Stimulated activated CD4-positive, alpha-beta T cell treated with anti-CD3 and anti-CD28 coated beads, Interleukin-12 subunit alpha, Interleukin-12 subunit beta, amount 100 ng/mL, for 4 hours (primary cell): ENCODE data around the gene IL34.
"Not testable (repeated sequence)": the region's sequence is repeated elsewhere in the genome, so short reads cannot be mapped to it uniquely, and the experiment has no call there.

Experiments
- DNase-seq: peaks from one replicate; pipeline ENCODE4 v3.0.0-alpha.2; 2020

Gene IL34

DNA sequence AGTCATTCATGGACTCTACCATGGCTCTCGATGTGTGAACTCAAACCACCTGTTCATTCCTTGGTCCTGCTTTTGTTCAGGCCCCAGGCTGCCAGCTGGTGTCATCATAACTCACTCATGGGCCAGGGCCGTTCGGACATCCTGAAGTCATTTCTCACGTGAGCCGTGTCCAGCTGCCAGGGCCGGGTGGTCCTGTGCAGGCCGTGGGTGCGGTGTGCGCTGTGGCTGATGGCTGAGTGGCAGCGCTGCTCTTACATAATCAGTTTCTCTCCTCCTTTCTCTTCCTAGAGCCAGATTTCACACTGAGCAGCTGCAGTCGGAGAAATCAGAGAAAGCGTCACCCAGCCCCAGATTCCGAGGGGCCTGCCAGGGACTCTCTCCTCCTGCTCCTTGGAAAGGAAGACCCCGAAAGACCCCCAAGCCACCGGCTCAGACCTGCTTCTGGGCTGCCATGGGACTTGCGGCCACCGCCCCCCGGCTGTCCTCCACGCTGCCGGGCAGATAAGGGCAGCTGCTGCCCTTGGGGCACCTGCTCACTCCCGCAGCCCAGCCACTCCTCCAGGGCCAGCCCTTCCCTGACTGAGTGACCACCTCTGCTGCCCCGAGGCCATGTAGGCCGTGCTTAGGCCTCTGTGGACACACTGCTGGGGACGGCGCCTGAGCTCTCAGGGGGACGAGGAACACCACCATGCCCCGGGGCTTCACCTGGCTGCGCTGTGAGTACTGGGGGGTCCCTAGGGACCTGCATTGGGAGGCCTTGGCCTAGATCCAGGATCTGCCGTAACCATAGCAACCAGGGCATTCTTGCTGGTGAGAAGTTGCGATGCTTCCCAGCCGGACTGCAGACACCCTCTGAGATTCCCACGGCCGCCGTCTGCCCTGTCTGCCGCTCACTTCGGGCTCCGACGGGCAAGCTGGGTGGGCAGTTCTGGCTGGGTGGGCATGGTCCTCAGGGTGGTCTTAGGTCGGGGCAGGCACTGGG lies at the start of gene IL34:
TSS of gene IL34 (plus strand) at position 300 of the 982 bp plus-strand sequence. CDS start at position 689, 389 bp downstream.
- DNase-seq: no peak

DNA sequence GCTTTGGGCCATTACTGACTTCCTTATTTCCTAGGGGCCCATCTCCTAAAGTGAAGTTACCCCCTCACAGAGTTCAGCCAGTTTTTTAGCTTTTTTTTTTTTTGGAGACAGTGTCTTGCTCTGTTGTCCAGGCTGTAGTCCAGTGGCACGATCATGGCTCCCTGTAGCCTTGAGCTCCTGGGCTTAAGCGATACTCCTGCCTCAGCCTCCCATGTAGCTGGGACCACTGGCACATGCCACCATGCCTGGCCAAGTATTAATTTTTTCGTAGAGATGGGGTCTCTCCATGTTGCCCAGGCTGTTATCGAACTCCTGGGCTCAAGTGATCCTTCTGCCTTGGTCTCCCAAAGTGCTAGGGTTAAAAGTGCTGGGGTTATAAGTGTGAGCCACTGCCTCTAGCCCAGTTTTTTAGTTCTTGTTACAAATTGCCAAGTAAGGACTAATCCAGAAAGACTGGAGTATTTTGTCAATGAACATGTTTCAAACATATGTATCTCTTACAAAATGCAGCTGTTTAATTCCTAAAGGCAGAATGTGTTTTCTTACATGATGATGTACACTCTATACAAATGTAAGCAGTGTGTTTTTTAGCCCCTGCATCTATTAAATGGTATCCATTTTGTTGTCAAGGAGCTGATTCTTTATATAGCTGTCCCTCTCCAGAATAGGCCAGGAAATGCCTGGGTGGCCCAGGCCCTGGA lies 49.1 kb upstream of the IL34 start:
- DNase-seq: no peak

DNA sequence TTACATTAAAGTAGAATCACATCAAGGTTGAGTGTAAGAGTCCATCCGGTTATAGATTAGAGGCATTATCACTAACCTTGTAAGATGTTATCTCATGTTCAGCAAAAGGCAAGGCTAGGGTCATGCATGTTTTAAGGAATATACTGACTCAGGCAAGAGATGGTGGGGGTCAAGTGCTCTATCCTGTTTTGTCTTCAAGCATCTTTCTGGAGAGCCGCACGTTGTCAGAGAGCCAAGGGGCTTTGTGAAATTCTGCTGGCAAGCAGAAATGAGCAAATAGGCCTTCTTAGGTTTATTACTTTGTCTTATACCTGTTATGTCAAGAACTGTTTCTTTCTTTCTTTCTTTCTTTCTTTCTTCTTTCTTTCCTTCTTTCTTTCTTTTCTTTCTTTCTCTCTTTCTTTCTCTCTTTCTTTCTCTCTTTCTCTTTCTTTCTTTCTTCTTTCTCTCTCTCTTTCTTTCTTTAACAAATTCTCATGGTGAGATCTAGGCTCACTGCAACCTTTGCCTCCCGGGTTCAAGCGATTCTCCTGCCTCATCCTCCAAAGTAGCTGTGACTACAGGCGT lies 47.3 kb upstream of the IL34 start:
- DNase-seq: no peak

DNA sequence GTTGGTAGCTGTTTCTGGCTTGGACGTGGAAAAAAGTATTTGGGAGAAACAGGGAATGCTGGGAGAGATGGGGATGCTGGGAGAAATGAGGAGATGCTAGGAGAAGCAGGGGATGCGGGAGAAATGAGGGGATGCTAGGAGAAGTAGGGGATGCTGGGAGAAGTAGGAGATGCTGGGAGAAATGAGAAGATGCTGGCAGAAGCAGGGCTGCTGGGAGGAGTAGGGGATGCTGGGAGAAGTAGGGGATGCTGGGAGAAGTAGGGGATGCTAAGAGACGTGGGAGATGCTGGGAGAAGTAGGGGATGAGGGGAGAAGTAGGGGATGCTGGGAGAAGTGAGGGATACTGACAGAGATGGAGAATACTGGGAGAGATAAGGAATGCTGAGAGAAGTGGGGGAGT lies 45.6 kb upstream of the IL34 start:
- DNase-seq: no peak

DNA sequence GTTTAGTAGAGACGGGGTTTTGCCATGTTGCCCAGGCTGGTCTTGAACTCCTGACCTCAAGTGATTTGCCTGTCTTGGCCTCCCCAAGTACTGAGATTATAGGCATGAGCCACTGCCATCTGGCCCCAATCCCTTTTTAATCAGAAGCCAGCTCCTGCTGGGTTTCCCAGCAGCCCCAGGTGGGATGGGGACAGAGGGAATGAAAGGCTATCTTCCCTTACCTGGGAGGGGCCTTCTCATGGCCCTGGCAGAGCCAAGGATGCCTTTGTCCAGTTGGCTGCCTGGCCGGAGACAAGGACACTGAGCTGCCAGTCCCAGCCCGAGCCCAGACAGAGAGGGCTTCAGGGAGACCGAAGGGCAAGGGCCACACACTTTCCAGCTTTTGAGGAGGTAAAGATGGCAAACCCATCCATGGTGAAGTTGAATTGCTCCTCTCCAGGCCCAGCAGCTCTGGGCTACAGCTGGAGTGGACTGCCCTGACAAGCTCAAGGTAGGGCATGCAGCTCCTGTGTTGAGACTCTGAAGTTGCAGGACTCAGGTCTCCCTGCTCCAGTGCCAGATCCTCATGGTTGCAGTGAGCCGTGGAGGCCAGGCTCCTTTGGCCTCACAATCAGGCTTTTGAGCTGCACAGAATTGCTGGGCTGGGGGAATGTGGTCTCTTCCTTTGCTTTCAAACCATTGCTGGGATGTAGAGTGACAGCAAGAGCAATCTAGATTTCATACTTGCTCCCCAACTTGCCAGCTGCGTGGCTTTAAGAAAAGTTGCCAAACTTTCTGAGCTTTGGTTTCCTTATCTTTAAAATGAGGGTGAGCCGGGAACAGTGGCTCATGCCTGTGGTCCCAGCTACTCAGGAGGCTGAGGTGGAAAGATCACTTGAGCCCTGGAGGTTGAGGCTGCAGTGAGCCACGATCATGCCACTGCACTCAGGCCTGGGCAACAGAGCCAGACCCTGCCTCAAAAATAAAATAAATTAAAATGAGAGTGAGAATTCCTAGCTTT lies 44.5 kb upstream of the IL34 start:
- no peak for DNase-seq

DNA sequence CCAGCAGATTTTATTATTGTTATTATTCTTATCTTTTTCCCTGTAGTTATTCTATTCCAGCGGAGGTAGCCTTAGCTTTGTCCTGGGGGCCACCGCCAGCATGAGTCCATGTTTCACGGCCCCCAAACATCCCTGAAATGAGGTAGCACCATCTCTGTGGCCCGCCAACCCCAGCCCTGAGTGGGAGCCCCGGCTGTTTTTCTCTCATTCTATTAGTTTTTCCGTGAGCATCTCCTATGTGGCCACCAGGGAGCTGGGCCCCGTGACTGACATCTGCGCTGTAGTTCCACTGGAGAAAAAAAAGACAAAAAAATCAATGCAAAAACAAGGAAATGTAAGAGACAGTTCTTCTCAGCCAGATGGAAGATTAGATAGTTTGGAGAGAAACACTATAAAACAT lies 43.5 kb upstream of the IL34 start:
- DNase-seq: no peak

DNA sequence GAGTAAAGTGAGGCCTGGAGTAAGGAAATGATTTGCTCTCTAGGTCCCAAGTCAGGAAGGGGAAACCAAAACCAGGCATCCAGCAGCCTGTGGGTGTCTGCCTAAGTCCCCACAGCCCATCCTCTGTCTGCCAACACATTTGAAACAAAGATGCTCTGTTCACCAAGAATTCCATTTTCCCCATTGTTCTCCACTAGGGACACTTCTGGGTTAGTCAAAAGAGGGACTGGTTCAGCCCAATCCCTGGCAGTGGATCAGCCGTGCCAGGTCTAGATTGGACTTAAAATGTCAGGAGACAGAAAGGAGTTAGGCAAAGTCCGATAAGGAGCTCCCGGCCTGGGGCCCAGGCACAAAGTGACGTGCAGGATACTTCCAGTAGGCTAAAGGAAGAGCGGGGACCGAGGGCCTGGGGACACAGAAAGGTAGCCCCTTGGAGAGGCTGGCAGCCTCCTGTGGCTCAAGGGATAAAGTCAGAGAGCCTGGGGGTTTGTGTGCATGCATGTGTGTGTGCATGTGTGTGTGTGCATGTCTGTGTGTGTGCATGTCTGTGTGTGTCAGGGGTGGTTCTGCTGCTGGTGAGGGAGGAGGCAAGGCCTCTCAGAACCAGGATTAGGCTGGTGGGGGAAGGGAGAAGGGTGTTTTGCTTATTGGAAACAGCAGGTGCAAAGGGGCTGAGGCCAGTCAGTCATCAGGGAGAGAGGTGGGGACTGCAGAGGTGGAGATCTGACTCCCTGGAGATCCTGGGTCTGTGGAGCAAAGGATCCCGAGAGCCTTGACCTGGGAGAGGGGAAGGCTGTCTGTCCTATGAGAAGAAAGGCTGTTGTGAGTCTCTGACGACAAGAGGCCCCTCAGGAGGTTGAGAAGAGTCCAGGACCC lies 41.7 kb upstream of the IL34 start:
- DNase-seq: no peak

DNA sequence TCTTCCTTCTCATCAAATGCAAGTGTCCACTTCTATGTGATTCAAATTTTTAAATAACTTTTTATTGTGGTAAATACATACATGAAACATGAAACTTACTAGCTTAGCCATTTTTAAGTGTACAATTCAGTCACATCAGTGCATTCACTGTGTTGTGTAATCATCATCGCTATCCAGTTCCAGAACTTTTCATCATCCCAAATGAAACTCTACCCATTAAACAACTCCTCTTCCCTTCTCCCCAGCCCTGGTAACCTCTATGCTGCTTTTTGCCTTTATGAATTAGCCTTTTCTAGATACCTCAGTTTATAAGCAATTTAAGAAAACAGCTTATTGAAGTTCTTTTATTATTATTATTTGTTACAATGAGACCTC lies 41.1 kb upstream of the IL34 start:
- DNase-seq: no peak

DNA sequence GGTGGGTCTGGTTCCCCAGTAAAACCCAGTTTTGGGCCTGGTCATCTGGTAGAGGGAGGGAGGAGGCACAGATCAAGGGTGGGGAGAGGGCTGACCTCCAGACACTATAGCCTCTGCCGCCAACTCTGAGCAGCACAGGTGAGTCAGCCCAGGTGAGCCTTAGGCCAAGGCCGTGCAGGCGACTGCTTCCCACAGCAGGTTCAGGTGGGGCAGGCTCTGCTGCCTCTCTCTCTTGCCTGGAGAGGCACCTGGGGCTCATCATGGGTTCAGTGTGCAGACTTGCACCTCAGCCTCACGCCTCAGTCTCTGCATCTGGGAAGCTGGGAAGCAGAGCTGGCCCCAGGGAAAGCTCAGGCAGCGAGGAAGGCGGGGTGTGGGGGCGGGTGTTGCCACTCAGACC lies 37.8 kb upstream of the IL34 start:
- DNase-seq: no peak

DNA sequence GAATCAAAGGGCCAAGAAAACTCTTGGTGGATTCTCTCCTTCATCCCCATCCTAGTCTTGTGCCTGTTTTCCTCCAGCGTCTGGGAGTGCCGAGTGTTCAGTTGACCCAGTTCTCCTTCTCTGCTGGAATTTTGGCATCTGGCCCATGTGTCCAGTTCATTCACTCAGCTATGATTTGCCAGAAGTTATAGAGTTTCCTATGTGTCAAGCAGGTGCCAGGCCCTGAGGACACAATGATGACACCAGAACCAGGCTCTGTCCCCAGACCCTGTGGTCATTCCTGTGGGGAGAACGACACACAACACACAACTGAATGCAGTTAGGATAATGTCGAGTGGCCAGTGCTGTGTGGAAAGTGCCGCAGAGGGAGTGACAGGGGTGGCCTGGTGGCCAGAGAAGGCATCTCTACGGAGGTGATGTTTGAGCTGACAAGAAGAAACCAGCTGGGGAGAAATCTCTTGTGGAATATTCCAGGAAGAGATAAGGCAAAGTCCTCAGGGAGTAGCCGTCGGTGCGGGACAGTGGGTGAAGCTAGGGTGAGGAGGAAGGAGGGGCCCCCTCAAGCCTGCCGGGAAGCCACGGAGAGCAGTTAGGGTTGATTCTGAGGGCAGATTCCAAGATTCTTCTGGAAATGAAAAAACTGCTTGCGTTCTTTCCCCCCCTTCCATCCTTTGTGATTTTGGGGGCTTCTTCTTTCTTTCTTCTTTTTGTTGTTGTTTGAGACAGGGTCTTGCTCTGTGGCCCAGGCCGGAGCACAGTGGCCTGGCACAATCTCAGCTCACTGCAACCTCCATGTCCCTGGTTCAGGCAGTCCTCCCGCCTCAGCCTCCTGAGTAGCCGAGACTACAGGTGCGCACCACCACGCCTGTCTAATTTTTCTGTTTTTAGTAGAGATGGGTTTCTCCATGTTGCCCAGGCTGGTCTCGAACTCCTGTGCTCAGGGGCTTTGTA lies 35.8 kb upstream of the IL34 start:
- no peak for DNase-seq

DNA sequence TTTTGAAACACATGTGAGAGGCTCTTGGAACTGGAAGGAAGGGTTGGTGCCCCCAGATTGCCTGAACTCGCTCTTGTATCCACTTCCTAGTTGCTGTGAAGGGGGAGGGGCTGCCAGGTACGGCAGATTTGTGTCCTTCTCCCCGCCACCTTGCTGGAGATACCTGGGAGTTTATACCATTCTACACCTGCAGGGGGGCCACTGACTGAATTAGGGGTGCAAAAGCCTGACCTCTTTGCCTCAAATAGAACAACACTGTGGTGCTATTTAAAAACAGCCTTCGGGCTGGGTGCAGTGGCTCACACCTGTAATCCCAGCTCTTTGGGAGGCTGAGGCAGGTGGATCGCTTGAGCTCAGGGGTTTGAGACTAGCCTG lies 35.1 kb upstream of the IL34 start:
- no peak for DNase-seq

DNA sequence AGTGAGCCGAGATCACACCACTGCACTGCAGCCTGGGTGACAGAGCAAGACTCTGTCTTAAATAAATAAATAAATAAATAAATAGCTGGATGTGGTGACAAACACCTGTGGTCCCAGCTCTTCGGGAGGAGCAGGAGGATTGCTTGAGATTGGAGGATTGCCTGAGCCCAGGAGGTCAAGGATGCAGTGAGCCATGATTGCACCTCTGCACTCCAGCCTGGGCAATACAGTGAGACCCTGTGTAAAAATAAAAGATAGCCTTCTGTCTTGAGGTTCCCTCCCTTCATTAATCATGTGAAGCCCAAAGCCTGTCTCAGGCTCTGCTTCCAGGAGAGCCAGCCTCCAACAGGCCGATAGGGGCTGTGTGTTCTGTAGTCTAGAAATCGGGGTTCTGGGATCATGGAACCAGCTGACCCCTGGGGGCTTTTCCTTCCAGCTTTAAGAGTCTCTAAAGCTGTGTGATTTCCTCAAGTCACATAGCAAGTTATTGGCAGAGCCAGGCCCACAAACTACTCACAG lies 34.5 kb upstream of the IL34 start:
- no peak for DNase-seq

DNA sequence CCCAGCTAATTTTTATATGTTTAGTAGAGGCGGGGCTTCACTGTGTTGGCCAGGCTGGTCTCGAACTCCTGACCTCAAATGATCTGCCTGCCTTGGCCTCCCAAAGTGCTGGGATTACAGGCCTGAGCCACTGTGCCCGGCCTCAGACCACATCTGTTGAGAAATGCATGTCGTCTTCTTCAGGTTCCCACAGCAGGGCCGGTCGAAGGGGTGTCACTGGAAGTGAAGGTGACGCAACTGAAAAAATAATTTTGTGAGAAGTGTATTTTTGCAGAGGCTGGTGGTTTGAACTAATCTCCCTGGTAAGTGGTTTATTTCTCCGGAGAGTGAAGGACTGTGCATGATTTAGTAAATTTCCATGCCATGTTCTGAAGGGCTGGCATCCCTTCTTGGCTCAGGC lies 33.4 kb upstream of the IL34 start:
- DNase-seq: no peak

DNA sequence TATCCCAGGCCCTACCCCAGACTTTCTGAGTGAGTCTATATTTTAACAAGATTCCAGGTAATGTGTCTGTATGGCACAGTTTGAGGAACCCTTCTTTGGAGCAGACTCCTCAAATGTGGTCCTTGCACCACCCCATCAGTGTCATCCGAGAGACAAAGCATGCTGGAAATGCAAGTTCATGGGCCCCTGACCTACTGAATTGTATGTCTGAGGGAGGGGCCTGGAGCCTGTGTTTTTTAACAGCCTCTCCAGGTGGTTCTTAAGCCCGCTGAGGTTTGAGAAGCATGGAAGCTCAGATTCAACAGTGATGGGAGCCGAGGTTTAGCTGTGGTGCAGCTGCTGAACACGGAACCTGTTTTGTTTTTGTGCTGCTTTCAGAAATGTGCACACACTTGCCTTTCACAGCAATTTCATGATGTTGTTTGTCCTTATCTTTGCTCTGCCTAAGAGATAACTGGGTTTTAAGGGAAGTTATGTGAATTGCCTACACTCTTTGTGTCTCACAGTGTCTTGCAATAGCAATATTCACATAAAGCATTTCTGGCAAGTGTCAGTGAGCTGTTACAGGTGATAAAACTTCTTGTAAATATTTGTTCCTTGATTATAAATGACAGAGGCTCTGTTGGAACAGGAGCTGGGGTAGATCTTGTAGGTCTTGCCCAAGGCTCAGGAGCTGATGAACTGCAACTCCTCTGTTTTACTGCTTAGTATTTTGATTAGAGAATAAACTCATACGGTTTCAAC lies 32.0 kb upstream of the IL34 start:
- no peak for DNase-seq

DNA sequence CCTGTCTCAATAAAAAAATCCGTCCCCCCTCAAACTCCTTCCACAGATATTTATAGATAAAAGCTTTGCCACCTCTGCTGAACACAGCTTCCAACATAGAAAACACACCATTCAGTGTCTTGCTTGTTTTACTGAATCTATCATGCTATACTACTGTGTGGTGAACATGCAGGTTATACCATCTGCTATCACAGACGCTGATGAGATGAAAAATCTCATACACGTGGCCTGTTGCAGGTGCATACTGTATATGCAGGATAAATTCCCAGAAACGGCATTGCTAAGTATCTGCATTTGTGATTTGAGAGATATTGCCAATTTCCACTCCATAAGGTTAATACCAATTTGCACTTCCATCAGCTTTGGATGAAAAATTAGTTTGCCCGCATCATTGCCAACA lies 30.4 kb upstream of the IL34 start:
- no peak for DNase-seq

DNA sequence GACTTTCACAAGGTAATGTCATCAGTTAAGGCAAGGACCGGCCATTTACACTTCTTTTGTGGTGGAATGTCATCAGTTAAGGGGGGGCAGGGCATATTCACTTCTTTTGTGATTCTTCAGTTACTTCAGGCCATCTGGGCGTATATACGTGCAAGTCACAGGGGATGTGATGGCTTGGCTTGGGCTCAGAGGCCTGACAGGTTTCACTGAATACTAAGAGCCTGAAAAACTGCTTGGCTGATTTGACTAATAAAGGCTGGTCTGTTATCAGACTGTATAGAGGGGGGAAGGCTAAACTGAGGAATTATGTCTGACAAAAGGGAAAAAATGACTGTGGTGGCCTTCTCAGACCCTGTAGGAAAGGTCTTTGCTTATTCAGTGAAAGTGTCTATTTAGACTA lies 24.5 kb upstream of the IL34 start:
- DNase-seq: not testable (repeated sequence)

DNA sequence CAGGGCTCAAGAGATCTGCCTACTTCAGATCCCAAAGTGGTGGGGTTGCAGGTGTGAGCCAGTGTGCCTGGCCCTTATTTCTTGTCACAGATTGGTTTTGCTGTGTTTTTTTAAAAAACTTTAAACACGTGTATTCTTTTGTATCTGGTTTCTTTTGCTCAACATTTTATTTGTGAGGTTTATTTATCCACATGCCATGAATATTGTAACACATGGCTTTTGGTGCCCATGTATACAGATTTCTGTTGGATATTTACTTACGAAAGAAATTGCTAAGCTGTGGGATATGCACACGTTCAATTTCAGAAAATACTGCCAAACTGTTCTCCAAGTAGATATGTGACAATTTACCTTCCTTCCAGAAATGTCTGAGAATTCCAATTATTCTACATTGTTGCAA lies 18.7 kb upstream of the IL34 start:
- no peak for DNase-seq

DNA sequence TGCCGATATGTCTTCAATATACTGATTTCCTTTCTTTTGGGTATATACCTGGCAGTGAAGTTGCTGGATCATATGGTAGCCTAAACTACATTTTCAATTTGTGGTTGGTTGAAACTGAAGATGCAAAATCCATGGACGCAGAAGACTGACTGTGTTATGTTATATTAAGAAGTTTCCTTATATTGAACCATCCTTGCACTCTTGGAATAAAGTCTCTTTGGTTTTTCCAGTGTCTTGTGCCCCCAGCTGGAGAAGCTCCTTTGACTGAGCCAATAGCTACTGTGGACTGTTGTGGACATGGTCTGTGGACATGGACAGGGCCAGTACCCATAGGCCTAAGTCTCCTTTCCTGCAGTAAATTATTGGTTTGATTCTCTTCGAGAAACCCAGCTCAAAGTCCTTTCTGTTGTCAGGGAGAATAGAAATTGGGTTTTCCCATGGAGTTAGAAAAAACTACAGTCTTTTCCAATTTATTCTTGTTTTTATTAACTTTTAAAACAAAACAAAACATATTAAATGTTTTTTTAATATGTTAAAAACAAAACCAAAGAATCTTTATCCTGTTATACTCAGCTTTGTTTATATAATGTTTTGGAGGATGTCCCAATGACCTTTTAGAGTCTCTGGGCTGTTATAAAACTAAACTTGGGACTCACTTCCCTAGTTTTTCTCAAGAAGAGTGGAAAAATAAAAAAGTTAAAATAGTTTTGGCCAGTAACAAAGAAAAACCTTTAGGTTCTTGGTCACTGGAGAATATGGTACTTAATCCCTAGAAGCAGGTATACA lies 15.2 kb upstream of the IL34 start:
- DNase-seq: no peak

DNA sequence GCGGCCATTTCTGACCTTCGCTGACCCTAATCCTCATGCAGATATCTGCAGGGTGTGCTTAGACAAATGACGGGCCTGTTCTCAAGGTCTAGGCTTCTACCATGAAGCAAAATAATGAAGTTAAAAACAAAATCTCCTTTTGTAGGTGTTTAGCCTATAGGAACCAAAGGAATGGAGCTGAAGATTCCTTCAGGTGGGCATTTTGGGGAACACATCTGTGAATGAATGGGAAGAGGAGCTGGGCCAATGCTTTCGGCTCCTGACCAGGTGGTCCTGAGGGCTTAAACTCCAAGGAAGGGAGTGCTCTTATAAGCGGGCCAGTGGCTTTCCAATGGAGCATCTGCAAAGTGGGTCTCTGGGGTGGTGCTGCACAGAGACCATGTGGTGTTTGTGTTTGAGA lies 14.1 kb upstream of the IL34 start:
- DNase-seq: no peak
